ENCODE measurements around the gene CDH4. TPM values are rescaled to one million over a fixed set of nuclear protein-coding genes. Genes with fewer than 3 reads are reported as not detected.

CDH4 gene
- total RNA-seq, 1 donor from 2014 or later = 0.08 TPM

DNA sequence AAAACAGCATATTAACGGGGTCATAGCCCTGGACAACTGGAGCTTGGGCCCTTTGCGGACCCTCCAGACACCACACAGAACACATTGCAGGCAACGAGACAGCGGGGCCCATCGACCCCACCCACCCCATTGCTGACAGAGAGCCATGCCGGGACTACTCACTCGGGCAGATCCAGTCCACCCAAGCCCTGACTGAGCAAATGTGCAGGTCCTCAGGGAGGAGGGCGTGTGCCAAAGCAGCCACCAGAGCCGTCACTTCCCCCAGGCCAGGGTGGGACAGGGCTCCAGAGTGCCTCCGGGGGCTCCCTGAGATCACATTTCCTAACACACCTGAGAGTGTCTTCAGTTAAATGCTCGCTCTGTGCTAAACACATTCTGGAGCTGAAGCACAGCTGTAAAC, 114.9 kb downstream of the CDH4 start:
- no peak for ATAC-seq

GRCh38 chr20:61369731-61370520, 117.9 kb downstream of the CDH4 start:
- ATAC-seq (no peak), DNase-seq (ENCODE audit: missing footprints) (no peak)
- intact Hi-C loops (cut with DNase I) = no loop called here

More for the DNA sequence above, 114.9 kb downstream of the CDH4 start:
- intact Hi-C loops (cut with DNase I) = no loop called here
- DNase-seq (ENCODE audit: missing footprints) = no peak

- ATAC-seq (no peak), DNase-seq (ENCODE audit: missing footprints) (no peak)
- intact Hi-C loops (cut with DNase I) = no loop called here
Measured at GRCh38 chr20:61370841-61371303, 118.8 kb downstream of the CDH4 start.

DNA sequence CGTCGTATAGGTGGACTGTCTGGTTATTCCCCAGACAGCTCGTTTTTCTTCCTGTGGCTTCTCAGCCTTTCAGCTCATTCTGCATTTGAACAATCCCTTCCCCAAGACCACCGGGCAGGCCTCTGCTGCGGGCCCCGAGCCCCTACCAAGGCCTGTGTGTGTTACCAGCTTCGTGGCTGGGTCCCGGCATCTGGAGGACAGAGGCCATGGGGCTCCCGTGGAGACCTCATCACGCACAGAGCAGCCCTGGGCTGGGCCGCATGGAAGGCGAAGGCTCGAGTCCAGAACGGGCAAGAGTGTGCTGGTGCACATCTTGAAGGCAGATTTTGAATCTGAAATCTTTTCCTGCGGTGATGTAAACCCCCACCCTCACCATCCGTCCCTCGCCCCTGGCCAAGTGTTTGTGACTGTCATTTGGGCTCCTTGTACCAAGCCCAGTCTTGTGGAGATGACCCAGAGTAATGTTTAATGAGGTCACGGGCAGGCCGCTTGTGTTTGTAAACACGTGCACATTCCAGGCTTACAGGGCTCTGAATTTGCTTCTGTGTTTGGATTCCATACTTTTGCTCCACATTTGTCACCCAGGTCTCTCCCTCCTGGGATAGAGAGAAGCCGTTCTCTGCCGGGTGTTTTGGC, 119.6 kb downstream of the CDH4 start:
- no peak for ATAC-seq
- no peak for DNase-seq (ENCODE audit: missing footprints)
- intact Hi-C loops (cut with DNase I) = no loop called here

- intact Hi-C loops (cut with DNase I) = no loop called here
- ATAC-seq (no peak), DNase-seq (ENCODE audit: missing footprints) (no peak)
Measured at GRCh38 chr20:61372137-61373054, 120.3 kb downstream of the CDH4 start.

DNA sequence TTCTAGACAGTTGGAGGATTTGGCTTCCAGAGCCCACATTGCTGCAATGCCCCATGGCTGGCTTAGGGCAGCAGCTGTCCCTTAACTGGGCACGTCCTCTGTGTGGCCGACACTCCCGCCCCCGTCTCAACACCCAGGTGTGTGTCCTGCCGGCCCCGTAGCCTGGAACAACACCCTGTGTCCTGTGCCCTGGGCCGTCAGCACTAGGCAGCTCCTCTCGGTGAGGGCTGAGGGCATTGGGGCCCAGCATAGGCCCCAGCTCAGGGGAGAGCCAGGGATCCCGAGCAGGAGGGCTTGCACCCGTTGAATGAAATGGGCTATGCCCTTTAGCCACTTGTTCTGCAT, 121.0 kb downstream of the CDH4 start:
- DNase-seq (ENCODE audit: missing footprints) = no peak
- intact Hi-C loops (cut with DNase I) = no loop called here
- no peak for ATAC-seq

DNA sequence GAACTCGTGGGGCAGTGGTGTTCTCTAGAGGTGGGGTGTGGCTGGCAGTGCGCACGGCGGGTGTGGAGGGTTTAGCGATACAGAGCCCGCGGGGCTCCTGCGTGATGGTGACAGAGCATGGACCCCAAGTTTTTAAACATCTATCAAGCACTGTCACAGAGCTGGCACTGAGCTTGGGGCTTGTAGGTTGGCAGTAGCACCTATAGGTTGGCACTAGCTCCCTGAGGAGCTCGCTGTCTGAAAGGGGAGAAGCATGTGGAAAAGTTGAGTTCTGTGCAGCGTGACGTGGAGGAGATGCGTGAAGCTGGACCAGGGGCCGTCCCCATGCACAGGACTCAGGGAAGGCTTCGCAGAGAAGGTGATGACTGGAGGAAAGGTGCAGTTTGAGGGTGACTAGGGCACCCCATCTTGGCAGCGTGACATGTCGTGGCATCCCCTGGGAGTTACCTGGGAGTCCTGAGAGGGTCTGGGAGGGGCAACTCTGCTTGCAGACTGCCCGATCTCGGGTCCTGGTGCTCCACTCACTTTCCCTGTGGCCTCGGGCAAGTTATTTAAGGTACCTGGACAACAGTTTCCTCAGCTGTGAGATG, 122.0 kb downstream of the CDH4 start:
- no peak for DNase-seq (ENCODE audit: missing footprints)
- no peak for ATAC-seq
- intact Hi-C loops (cut with DNase I) = no loop called here

DNA sequence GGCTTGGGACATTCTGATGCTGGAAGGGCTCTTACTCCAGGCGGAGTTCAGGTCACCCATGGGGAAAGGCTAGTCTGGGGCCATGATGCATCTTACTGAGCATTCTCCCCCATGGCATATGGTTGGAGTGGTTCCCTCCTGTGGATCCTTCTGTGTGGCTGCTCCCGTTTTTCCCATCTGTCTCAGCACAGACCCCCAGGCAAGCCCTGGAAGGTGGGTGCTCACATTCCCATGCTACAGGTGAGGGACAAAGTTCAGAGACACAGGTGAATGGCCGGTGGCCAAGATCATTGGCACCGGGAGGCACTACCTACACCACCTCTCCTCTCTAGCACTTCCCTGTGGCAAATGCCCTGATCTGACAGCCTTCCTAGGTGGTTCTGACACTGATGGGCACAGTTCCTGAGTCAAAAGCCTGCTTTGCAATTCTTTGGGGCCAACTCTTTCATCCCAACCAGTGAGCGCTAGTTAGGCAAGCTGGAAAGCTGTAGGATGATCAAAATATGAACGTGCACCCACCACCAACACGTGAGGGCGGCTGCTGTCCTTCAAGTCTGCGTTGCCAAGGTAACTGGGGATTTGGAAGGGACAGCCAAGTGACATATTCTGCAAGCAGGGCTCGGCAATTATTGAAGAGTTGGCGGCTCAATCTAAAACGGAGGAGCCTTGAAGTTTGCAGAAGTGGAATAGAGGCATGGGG, 124.6 kb downstream of the CDH4 start:
- DNase-seq (ENCODE audit: missing footprints) = no peak
- ATAC-seq = no peak
- intact Hi-C loops (cut with DNase I) = no loop called here

- intact Hi-C loops (cut with DNase I) = no loop called here
- no peak for DNase-seq (ENCODE audit: missing footprints)
- no peak for ATAC-seq
Measured at GRCh38 chr20:61378694-61379355, 126.8 kb downstream of the CDH4 start.

DNA sequence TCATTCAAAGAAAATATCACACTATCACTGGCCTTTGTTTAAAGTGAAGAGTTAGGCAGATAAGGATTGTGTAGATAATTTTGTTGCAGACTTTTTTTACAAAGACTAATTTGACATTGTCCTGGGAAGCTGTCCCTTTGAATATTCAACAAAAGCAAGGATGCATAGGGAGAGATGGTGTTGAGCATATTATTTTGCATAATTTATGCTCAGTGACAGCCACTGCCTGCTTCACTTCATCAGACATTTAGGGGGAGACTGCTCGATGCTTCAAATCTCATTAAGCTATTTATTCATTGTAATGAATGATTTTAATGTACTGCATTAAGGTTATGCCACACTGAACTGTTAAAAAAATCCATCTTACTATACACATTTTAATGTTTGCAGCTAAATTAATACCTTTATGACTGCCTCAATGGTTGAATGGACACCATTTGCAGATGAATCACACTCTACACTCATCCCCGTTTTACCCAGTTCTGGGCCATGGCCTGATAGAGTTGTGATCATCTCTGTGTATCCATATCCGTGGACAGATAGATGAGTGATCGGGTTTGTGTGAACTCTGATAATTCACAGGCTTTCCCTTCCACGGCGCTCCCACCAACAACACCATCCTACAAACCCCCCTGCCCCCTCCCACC, 128.0 kb downstream of the CDH4 start:
- no peak for DNase-seq (ENCODE audit: missing footprints)
- intact Hi-C loops (cut with DNase I) = no loop called here
- no peak for ATAC-seq

DNA sequence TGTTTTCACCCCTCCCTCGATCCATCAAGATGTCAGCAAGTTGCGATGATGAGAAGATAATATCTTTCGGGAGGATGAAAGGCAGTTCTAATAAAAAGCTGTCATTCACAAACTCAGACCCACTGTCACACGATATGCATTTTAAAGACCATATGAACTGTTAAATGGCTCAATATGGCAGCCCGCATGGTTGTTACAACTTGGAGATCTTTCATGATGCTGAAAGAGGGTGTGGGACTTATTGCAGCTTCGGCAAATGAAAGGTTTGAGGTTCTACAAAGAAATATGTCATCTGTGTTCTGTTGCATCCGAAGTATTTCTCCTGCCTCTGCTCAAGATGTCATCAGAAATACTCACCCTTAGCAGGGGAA, 128.5 kb downstream of the CDH4 start:
- DNase-seq (ENCODE audit: missing footprints) (no peak), ATAC-seq (no peak)
- intact Hi-C loops (cut with DNase I) = no loop called here

DNA sequence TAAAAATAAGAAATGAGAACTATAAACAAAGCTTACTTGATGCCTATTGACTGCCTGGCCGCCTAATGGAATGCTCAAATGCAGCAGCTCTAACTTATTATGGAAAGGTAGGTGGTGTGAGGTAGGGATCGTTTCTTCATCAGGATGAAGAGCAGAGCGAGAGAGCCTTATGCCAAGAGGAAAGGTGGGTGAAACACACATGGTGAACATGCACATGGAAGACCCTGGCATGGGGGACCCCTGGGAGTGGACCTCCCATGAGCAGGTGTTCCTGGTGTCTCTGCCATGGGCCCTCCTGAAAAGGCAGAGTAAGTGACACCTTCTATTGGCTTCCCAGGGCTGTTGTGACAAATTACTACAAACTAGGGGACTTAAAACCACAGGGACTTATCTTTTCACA, 130.1 kb downstream of the CDH4 start:
- intact Hi-C loops (cut with DNase I) = no loop called here
- DNase-seq (ENCODE audit: missing footprints) (no peak), ATAC-seq (no peak)

DNA sequence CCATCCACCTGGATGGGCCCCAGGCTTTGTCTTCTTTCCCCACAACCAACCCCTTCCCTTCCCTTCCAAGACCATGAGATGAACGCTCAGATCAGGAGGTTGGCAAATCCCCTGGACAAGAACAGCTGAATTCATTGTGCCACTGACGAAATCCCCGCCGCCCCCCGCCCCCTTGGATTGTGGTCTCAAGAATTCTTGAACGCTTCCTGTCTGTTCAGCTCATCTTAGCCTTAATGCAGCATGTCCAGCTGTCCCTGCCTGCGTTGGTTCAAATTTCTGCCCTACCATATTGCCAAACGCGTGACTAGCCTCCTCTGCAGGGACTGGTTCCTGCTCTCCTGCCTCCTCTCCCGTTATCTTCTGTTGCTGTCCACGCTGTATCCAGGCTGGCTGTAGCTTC, 133.2 kb downstream of the CDH4 start:
- intact Hi-C loops (cut with DNase I) = no loop called here
- DNase-seq (ENCODE audit: missing footprints) = no peak
- no peak for ATAC-seq

DNA sequence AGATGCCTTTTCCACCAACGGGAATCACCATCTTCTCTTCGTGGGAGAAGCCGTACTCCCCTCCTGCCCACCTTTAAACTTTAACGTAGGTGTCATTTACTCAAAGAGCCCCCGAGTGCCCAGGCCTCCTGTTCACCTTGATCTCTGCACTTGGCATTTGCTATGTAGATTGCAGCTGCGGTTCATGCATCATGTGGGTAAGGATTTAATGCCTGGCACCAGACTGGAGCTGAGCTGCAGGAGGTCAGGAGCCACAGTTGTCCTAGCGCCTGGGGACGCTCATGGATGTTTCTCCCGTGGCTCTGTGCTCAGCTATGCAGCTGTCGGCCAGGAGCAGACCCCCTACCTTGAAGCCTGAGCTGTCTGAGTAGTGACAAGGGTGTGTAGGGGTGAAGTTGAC, 133.7 kb downstream of the CDH4 start:
- no peak for DNase-seq (ENCODE audit: missing footprints)
- intact Hi-C loops (cut with DNase I) = no loop called here
- no peak for ATAC-seq

DNA sequence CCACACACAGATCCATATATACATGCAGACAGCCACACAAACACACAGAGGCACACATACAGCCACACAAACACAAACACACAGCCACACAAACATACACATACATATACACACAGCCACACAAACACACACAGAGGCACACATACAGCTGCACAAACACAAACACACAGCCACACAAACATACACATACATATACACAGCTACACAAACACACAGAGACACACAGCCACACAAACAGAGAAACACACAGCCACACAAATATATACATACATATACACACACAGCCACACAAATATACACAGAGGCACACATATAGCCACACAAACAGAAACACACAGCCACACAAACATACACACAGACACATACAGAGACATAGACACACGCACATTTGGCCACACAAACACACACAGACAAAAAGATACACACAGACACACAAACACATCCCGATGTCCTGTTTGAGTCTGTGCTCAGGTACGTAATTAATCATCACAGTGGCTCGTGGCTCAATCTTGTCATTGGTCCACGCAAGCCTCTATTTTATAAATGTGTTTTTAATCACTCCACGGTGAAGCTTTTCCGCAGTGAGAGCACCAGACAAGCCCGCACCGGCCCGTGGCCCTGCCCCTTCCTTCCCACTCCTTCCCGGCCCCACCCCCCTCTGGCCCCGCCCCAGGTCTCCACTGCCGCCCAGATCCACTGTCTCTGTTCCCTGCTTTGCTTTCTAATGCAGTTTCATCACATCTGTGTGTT, 135.3 kb downstream of the CDH4 start:
- DNase-seq (ENCODE audit: missing footprints) (no peak), ATAC-seq (no peak)
- intact Hi-C loops (cut with DNase I) = no loop called here

GRCh38 chr20:61387954-61388348, 135.9 kb downstream of the CDH4 start:
- no peak for DNase-seq (ENCODE audit: missing footprints)
- intact Hi-C loops (cut with DNase I) = no loop called here
- ATAC-seq = no peak

GRCh38 chr20:61389077-61389476, 137.0 kb downstream of the CDH4 start:
- intact Hi-C loops (cut with DNase I) = no loop called here
- no peak for ATAC-seq
- no peak for DNase-seq (ENCODE audit: missing footprints)

Measured in Right ventricle myocardium inferior (tissue), 1 donor.